ENCODE data around the gene SLC45A2.

DNA sequence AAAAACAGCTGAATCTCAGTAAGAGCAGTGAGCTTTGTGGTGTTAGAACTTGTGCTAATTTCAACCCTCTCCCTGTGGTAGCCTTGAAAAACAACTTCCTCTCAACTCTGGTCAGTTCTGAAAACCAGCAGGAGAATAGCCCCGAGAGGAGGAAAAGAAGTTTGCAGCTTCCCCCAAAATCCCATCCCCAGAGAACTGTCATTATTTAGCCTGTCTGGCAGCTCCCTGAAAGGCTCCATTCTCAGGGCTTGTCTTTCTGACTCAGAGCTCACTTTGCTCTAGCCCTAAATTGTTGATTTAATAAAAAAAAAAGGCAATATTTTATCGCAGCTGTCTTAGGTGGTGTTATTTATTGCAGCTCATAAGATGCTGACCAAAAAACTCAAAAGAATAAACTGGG, 11.4 kb upstream of the SLC45A2 start:
- TF ChIP-seq POLR2A (IDR thresholded peaks at IDR 0.05) = no peak
- TF ChIP-seq, protein P1, sequence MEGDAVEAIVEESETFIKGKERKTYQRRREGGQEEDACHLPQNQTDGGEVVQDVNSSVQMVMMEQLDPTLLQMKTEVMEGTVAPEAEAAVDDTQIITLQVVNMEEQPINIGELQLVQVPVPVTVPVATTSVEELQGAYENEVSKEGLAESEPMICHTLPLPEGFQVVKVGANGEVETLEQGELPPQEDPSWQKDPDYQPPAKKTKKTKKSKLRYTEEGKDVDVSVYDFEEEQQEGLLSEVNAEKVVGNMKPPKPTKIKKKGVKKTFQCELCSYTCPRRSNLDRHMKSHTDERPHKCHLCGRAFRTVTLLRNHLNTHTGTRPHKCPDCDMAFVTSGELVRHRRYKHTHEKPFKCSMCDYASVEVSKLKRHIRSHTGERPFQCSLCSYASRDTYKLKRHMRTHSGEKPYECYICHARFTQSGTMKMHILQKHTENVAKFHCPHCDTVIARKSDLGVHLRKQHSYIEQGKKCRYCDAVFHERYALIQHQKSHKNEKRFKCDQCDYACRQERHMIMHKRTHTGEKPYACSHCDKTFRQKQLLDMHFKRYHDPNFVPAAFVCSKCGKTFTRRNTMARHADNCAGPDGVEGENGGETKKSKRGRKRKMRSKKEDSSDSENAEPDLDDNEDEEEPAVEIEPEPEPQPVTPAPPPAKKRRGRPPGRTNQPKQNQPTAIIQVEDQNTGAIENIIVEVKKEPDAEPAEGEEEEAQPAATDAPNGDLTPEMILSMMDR (IDR thresholded peaks at IDR 0.05) = no peak

Data from breast epithelium (tissue), 3 donors.